Measurements from ENCODE around the gene SGSM2.

SGSM2 gene

DNA sequence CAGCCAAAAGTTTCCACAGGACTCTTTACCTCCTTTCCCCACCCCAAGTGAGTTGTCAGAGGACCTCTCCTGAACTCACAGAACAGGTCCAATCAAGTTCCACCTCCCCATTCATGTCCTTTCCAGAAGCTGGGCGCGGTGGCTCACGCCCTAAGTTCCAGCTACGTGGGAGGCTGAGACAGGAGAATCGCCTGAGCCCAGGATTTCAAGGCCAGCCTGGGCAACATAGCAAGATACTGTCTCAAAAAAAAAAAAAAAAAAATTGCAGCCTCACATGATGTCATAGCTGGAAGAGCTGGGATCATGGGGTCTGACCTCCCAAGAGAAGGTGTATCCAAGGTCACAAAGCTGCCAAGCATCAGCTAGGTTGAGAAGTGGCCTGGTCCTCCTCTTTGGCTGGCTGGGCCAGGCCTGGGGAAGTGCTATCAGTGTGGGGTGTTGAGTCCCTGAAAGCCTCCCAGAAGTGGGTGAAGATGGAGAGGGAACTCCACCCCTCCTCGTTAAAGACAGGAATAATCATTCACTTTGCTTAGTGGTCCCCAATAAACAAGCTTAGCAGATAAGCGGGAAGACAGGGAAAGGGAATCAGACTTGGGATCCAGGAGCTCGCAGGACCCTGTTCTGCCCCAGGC, 69.1 kb downstream of the SGSM2 start:
- TF ChIP-seq TCF12 (IDR thresholded peaks at IDR 0.05; ENCODE audit: low read depth) (no peak), TEAD4 (IDR thresholded peaks at IDR 0.05) (no peak), YY1 (IDR thresholded peaks at IDR 0.05; ENCODE audit: low read depth) (no peak), NFIC (IDR thresholded peaks at IDR 0.05) (no peak), EGR1 (IDR thresholded peaks at IDR 0.05) (no peak), CEBPB (IDR thresholded peaks at IDR 0.05) (no peak), CREB1 (IDR thresholded peaks at IDR 0.05; ENCODE audit: low read depth) (no peak), TAF1 (IDR thresholded peaks at IDR 0.05; ENCODE audit: low read depth) (no peak), ZBTB7A (IDR thresholded peaks at IDR 0.05; ENCODE audit: low read depth) (no peak), RAD21 (IDR thresholded peaks at IDR 0.05; ENCODE audit: low read depth) (no peak), FOXM1 (IDR thresholded peaks at IDR 0.05; ENCODE audit: borderline replicate concordance, low read depth) (no peak), EP300 (IDR thresholded peaks at IDR 0.05; ENCODE audit: borderline replicate concordance) (no peak)
- TF ChIP-seq, protein P1, sequence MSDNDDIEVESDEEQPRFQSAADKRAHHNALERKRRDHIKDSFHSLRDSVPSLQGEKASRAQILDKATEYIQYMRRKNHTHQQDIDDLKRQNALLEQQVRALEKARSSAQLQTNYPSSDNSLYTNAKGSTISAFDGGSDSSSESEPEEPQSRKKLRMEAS (IDR thresholded peaks at IDR 0.05), result no peak
- TF ChIP-seq, protein P2, sequence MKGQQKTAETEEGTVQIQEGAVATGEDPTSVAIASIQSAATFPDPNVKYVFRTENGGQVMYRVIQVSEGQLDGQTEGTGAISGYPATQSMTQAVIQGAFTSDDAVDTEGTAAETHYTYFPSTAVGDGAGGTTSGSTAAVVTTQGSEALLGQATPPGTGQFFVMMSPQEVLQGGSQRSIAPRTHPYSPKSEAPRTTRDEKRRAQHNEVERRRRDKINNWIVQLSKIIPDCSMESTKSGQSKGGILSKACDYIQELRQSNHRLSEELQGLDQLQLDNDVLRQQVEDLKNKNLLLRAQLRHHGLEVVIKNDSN (IDR thresholded peaks at IDR 0.05), result no peak
- TF ChIP-seq, protein P3, sequence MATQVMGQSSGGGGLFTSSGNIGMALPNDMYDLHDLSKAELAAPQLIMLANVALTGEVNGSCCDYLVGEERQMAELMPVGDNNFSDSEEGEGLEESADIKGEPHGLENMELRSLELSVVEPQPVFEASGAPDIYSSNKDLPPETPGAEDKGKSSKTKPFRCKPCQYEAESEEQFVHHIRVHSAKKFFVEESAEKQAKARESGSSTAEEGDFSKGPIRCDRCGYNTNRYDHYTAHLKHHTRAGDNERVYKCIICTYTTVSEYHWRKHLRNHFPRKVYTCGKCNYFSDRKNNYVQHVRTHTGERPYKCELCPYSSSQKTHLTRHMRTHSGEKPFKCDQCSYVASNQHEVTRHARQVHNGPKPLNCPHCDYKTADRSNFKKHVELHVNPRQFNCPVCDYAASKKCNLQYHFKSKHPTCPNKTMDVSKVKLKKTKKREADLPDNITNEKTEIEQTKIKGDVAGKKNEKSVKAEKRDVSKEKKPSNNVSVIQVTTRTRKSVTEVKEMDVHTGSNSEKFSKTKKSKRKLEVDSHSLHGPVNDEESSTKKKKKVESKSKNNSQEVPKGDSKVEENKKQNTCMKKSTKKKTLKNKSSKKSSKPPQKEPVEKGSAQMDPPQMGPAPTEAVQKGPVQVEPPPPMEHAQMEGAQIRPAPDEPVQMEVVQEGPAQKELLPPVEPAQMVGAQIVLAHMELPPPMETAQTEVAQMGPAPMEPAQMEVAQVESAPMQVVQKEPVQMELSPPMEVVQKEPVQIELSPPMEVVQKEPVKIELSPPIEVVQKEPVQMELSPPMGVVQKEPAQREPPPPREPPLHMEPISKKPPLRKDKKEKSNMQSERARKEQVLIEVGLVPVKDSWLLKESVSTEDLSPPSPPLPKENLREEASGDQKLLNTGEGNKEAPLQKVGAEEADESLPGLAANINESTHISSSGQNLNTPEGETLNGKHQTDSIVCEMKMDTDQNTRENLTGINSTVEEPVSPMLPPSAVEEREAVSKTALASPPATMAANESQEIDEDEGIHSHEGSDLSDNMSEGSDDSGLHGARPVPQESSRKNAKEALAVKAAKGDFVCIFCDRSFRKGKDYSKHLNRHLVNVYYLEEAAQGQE (IDR thresholded peaks at IDR 0.05; ENCODE audit: low read depth), result no peak

DNA sequence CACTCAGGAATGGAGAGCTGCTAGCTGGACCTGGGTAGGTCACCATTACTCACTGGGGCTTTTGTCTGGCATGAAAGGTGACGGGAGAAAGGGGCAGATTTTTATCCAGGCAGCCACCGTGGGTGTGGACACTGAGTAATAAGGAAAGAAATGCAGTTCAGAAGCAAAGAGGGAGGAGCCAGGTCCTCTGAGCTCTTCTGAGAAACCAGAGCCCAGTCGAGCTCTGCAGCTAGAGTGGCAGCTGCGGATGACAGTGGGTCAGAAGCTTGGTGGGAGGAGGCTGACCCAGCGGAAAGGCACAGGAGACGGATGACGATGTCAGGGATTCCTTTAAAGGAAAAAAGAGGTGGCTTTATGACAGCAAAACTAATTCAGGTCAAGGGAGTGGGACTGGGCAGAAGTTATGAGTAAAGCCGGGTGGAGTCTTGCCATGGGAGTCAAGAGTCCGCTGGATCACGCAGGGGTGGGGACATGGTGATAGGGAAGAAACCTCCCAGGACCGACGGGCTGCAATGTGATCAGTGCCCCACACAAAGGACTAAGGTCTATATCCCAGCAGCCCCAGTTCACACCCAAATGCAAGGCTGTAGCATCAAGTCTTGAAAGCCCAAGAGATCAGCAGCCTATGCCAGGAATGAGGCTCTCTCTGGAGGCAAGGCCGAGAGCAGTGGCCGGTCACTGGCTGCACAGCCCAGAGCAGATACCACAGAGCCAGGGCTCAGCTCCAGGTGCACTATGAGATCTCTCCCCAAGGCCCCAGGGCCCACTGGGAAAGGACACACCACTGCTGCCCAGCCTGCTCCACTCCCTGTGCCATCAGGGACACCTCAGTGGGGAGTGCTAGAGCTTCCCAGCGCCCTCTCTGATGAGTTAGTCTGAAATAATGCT, 69.8 kb downstream of the SGSM2 start:
- TF ChIP-seq CEBPB (IDR thresholded peaks at IDR 0.05) (no peak), TCF12 (IDR thresholded peaks at IDR 0.05; ENCODE audit: low read depth) (no peak), YY1 (IDR thresholded peaks at IDR 0.05; ENCODE audit: low read depth) (no peak), NFIC (IDR thresholded peaks at IDR 0.05) (no peak), CREB1 (IDR thresholded peaks at IDR 0.05; ENCODE audit: low read depth) (no peak), ZBTB7A (IDR thresholded peaks at IDR 0.05; ENCODE audit: low read depth) (no peak), TEAD4 (IDR thresholded peaks at IDR 0.05) (no peak), EP300 (IDR thresholded peaks at IDR 0.05; ENCODE audit: borderline replicate concordance) (no peak), TAF1 (IDR thresholded peaks at IDR 0.05; ENCODE audit: low read depth) (no peak), EGR1 (IDR thresholded peaks at IDR 0.05) (no peak), FOXM1 (IDR thresholded peaks at IDR 0.05; ENCODE audit: borderline replicate concordance, low read depth) (no peak), RAD21 (IDR thresholded peaks at IDR 0.05; ENCODE audit: low read depth) (no peak)
- TF ChIP-seq, protein P3 (IDR thresholded peaks at IDR 0.05; ENCODE audit: low read depth), result no peak
- TF ChIP-seq, protein P1 (IDR thresholded peaks at IDR 0.05), result no peak
- TF ChIP-seq, protein P2 (IDR thresholded peaks at IDR 0.05), result no peak

DNA sequence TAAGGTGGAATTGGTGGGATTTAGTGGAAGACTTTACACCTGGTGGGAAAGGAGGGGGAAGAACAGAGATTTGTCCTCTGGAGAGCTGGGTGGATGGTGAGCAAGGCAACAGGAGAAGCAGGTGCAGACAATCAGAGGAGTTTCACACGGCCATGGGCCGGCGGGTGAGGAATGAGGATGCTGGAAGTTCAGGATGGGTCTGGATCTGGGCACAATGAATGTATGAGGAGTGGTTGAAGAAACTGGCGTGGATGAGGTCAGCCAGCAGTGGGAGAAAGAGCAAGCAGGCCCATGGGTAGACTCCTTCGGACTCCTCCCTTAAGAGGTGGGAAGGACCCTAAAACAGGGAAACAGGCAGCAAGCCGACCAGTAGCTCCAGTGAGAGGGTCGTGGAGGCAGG, 73.7 kb downstream of the SGSM2 start:
- TF ChIP-seq, protein P1 (IDR thresholded peaks at IDR 0.05), result no peak
- no peak for TF ChIP-seq RAD21 (IDR thresholded peaks at IDR 0.05; ENCODE audit: low read depth)
- no peak for TF ChIP-seq NFIC (IDR thresholded peaks at IDR 0.05)
- no peak for TF ChIP-seq TEAD4 (IDR thresholded peaks at IDR 0.05)
- no peak for TF ChIP-seq CEBPB (IDR thresholded peaks at IDR 0.05)
- TF ChIP-seq CREB1 (IDR thresholded peaks at IDR 0.05; ENCODE audit: low read depth), result no peak
- no peak for TF ChIP-seq EGR1 (IDR thresholded peaks at IDR 0.05)
- no peak for TF ChIP-seq ZBTB7A (IDR thresholded peaks at IDR 0.05; ENCODE audit: low read depth)

DNA sequence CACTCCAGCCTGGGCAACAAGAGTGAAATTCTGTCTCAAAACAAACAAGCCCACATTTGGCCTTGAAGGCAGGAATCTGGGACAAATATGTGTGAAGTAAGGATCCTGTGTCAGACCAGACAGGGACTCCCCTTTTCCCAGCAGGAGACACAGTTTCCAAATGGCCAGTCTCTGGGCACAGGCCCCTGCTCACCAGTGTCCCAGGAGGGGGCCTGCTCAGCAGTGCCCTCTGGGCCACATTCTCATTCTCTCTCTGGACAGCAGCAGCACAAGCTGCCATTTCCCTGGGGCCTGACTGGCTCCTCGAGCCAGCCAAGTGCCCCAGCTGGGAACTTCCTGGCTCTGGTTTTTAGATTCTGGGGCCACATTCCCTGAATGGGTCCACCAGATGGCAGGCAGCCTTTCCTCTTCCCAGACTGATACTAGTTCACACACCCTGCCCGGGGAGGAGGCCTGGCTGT, 75.3 kb downstream of the SGSM2 start:
- no peak for TF ChIP-seq TCF12 (IDR thresholded peaks at IDR 0.05; ENCODE audit: low read depth)
- no peak for TF ChIP-seq FOXM1 (IDR thresholded peaks at IDR 0.05; ENCODE audit: borderline replicate concordance, low read depth)
- TF ChIP-seq NFIC (IDR thresholded peaks at IDR 0.05), result no peak
- no peak for TF ChIP-seq EGR1 (IDR thresholded peaks at IDR 0.05)
- no peak; the same call in 1 of the 2 replicates for TF ChIP-seq RAD21 (IDR thresholded peaks at IDR 0.05; ENCODE audit: low read depth)

Data from Ishikawa (cell line).